Measurements from ENCODE around the gene REM1.
"Not testable (repeated sequence)": the region's sequence is repeated elsewhere in the genome, so short reads cannot be mapped to it uniquely, and the experiment has no call there.

Gene REM1

GRCh38 chr20:31474758-31475427, at the start of gene REM1, which contains the start of gene DEFB124:
Gene REM1 (plus strand): TSS chr20:31475288. CDS start chr20:31476446, 1,158 bp downstream.
Gene DEFB124 (minus strand): TSS chr20:31475127. CDS start chr20:31473013, 2,114 bp downstream.
- DNase-seq = no peak

- DNase-seq = no peak
Measured at GRCh38 chr20:31425797-31426196, 49.3 kb upstream of the REM1 start.

- not testable (repeated sequence) for DNase-seq
Measured at GRCh38 chr20:31426891-31427551, 48.1 kb upstream of the REM1 start.

DNA sequence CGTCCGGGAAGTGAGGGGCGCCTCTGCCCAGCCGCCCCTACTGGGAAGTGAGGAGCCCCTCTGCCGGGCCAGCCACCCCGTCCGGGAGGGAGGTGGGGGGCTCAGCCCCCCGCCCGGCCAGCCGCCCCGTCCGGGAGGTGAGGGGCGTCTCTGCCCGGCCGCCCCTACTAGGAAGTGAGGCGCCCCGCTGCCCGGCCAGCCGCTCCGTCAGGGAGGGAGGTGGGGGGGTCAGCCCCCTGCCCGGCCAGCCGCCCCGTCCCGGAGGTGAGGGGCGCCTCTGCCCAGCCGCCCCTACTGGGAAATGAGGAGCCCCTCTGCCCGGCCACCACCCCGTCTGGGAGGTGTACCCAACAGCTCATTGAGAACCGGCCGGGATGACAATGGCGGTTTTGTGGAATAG, 47.5 kb upstream of the REM1 start:
- DNase-seq = not testable (repeated sequence)

GRCh38 chr20:31430568-31431115, 44.4 kb upstream of the REM1 start:
- DNase-seq = no peak

GRCh38 chr20:31440012-31440659, 35.0 kb upstream of the REM1 start, which contains the start of gene DEFB123:
Gene DEFB123 (plus strand): TSS chr20:31440632. CDS start chr20:31440699, 67 bp downstream.
- no peak for DNase-seq

GRCh38 chr20:31446084-31446819, 28.8 kb upstream of the REM1 start:
- DNase-seq = no peak

DNA sequence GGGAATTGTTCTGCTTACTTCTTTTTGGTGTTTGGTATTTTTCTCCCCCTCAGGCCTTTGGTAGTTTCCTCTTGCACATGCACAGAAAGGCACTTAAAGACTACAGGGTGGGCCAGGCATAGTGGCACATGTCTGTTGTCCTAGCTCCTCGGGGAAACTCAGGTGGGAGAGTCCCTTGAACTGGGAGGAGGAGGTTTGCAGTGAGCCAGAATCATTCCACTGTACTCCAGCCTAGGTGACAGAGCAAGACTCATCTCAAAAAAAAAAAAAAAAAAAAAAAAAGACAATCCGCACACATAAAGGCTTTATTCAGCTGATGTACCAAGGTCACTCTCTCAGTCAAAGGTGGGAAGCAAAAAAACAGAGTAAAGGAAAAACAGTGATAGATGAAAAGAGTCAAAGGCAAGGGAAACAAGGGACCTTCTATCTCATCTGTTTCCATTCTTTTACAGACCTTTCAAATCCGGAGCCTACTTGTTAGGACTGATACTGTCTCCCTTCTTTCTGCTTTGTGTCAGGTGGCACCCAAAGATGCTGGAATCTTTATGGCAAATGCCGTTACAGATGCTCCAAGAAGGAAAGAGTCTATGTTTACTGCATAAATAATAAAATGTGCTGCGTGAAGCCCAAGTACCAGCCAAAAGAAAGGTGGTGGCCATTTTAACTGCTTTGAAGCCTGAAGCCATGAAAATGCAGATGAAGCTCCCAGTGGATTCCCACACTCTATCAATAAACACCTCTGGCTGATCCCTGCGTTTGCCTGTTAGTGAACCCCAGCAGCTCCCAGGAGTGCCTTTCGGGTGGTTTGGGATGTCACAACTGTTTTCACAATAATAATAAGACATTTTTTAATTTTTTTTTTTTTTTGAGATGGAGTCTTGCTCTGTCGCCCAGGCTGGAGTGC, 25.3 kb upstream of the REM1 start:
- no peak for DNase-seq

DNA sequence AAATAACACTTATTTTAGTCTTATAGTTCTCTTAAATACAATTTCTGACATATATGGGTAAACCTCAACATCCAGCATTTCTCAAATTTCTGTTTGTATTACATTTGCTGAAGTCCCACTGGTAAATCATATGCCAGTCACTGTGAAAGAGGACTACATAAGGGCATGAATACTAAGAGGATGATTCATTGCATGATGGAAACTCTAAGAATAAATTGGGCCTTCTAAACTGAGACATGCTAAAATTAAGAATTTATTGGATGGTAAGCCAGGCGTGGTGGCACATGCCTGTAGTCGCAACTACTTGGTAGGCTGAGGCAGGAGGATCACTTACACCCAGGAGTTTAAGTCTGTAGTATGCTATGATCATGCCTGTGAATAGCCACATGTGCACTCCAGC, 22.5 kb upstream of the REM1 start:
- no peak for DNase-seq

GRCh38 chr20:31454361-31454760, 20.7 kb upstream of the REM1 start:
- DNase-seq = no peak

- not testable (repeated sequence) for DNase-seq
Measured at GRCh38 chr20:31470946-31471345, 4.1 kb upstream of the REM1 start.

GRCh38 chr20:31472395-31473330, 2.4 kb upstream of the REM1 start:
- DNase-seq = no peak

DNA sequence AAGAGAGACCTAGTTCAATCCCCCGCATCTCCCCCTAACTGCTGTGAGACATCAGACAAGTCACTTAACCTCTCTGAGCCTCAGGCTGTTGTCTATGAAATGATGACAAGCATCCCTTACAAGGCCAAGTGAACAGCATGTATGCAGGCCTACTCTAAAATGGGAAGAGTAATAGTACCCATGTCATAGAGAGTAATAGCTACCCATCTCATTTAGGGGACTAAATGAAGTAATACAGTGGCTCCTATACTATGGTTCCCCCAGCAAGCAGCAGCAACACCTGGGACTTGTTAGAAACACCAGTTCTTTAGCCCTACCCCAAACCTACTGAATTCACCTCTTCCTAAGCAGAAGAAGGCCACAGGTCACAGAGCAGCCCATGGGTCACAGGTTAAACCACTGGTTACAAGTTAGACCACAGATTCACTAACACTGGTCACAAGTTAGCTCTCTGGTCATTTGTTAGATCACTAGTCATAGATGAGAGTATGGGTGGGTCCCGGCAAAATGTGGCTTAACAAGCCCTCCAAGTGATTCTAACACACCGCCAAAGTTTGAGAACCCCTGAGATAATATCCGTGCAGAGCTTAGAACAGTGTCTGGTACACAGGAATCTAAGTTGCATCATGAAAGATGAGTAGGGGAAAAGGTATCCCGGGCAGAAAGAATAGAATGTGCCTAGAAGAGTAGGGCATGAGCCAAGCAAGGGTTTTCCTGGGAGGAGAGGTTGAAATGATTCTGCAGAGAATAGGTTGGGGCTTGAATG, 1.6 kb upstream of the REM1 start:
- no peak for DNase-seq

- no peak for DNase-seq
Measured at GRCh38 chr20:31474097-31474436, 1.0 kb upstream of the REM1 start.

GRCh38 chr20:31475472-31476293, 595 bp downstream of the REM1 start:
- DNase-seq = no peak

- no peak for DNase-seq
Measured at GRCh38 chr20:31476294-31476585, 1.2 kb downstream of the REM1 start.

DNA sequence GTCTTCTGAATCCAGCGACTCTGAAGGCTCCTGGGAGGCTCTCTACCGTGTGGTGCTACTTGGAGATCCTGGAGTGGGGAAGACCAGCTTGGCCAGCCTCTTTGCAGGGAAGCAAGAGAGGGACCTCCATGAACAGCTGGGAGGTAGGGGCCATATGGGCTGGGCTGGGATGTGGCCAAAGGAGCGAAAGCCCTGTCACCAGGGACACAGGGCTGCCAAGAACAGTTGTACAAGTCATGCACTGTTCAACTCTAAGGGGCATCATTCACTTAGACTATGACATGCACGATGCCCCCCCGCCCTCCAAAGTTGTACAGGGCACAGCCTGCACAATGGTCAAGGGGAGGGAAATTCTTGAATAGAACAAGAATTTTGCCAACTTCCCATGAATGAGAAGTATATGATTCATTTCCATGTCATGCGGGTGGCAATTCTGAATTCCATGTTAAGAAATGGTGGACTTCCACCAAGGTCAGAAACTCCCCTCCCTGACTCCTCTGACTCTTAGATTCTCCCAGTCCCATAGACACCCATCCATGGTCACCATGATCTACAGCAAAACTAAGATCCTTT, 1.6 kb downstream of the REM1 start:
- no peak for DNase-seq

DNA sequence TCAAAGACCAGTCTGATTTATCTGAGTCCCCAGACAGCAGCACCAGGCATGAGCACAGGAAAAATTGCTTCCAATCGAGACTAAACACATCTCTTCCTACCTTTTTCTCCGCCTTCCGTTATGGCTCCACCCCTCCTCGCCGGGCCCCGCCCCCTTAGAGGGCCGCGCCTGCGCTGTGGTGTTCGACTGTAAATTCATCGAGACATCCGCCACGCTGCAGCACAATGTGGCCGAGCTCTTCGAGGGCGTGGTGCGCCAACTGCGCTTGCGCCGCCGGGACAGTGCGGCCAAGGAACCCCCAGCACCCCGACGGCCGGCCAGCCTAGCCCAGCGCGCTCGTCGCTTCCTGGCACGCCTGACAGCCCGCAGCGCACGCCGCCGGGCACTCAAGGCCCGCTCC, 8.9 kb downstream of the REM1 start:
- DNase-seq = no peak
